CD4-positive, alpha-beta T cell treated with Interleukin-15 for 4 hours (primary cell): ENCODE measurements around the gene MED19.
"Not testable (repeated sequence)": the region's sequence is repeated elsewhere in the genome, so short reads cannot be mapped to it uniquely, and the experiment has no call there.

Experiments used
- DNase-seq: peaks from one replicate; pipeline ENCODE4 v3.0.0-alpha.2; 2020; ENCODE audit warnings: low spot score

Gene MED19

DNA sequence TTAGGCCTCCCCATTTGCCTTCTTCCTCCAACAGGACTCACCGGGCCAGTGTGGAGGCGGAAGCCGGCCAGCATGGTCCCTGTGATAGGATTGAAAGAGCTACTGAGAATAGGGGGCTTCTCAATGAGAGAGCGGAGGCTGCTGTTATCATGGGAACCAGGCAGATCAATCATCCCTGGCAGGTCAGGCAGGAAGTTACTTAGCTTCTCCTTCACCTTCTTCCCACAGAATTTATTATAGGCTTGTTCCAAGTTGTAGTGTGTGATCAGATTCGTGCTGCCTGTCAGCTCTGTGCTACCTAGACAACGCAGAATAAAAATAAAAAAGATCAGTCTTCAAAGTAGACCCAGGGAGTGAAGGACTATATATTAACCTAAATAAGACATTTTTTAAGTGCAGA is 7.1 kb downstream of the MED19 start:
- DNase-seq = no peak

- DNase-seq = no peak
These were observed 8.7 kb downstream of the MED19 start for GRCh38 chr11:57703341-57703740.

- no peak for DNase-seq
These were observed 11.6 kb downstream of the MED19 start for GRCh38 chr11:57700425-57700824.

- DNase-seq = no peak
These were observed 12.2 kb downstream of the MED19 start for GRCh38 chr11:57699813-57700212.

- DNase-seq = no peak
These were observed 13.1 kb downstream of the MED19 start for GRCh38 chr11:57698843-57699365.

GRCh38 chr11:57690474-57690873 is 21.5 kb downstream of the MED19 start:
- DNase-seq = not testable (repeated sequence)

DNA sequence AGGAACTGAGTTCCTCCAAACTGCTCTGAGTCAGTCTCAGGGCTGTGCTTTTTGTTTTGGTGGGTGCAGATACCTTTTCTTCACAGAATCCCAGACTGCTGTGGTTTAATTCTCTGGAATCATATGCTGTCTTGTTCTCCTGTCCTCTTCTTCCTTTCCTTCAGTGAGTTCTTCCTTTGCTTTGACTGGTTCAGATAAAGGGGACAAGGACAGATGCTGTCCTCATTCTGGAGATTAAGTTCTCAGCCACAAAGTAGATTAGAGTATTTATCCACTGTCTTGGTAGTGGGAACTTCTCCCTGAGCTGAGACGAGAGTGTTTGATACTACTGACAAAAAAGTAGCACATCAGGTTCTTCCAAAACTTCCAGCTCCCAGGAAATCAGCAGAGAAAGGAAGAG is 30.8 kb downstream of the MED19 start:
- no peak for DNase-seq

GRCh38 chr11:57680552-57680874 is 31.5 kb downstream of the MED19 start:
- DNase-seq = no peak

DNA sequence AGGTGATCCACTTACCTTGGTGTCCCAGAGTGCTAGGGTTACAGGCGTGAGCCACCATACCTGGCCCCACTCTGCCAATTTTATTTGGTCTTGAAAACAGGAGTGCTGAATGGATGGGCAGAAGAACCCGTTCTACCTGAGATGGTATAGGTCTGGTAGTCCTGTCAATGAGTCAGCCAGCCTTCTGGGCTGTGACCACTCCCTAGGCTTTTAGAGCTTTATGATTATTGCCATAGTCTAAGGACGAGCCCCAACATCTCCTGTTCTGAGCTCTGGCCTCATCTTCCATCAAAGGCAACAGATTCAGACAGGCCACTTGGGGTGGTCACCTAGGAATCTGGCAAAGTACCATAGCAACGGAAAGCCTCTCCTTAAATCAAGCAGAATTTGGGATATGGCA is 32.6 kb downstream of the MED19 start:
- DNase-seq = no peak

DNA sequence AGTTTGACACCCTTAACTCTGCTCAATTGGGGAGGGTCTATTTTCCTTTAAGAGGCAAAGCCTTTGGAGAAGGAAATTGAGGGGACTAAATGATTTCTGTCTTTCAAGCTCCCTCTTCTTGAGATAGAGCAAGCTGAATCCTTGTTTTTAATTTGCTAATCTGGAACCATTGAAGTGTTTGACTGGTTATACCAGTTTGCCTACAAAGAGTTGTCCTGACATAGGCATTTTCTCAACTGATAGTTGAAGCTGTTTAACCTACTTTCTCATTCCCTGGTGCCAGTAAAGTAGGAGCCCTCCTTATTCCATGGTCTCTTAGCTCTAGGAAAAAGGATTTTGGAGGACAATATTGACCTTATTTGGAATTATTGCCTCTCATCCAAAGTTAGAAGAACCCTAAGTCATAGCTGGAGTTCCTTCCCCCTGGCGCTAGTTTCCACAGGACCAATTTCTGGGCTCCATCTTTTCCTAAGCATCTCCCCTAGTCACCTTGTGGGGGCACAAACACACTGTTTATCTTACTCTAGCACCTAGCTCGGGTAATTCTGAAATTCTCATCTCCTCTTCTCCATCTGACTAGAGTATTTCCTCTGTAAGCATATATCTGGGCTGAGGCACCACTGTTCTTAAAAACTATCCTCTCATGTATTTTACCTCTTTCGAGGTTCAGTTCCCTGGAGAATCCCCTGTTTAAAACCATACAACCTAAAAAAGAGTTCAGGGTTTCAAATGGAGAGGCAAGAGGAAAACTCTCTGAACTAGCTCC is 36.7 kb downstream of the MED19 start:
- DNase-seq = no peak

DNA sequence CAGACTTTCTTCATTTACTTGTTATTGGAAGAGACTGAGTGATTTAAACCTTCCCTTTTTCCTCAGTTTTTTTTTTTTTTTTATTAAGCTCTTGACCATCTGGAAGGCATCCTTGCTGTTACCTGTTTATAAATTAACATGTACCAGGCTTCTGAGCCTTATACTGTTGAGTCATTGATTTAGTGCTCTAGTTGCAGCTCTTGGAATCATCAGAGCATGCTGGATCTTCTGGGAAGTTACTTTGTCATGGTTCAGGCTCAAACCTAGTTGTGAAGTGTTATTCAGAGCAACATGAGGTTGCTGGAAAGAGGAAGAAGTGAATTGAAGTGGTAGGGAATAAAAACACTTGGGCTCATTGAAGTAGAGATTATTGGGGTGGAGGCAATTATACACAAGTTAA is 37.8 kb downstream of the MED19 start:
- DNase-seq = no peak

- peak; percentile 16 for DNase-seq
These were observed 43.6 kb downstream of the MED19 start for GRCh38 chr11:57668434-57668782.

DNA sequence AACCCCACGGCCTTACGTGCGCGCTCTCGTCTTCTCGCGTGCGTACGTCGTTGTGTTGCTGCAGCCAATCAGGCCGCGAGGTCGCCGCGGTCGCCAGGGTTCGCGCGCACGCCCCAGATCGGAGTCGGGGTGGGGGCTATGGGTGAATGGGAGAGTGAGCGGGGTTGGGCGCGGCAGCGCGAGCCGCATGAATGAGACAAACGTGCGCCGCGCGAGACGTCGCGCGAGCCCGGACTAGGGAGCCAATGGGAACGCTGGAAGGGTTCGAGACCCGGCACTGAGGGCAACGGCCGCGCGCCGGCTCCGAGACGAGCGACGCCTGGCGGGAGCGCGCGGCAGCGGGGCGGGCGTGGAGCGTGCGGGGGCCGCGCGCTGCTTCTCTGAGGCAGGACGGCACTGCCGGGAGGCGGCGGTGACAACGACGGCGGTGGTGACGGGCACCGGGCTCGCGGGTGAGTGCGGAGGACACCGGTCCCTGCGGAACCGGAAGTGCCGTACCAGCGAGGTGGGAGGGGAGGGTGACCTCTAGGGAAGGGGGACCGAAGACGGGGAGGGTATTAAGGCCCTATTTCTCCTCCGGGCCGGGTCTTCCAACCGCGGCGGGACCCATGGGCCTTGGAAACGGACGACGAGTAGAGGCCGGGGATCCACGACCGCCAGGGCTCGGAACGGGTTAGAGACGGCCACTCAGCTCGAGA is 44.1 kb downstream of the MED19 start, which contains the start of gene ZDHHC5:
Gene ZDHHC5 (plus strand): TSS at position 379 of the 698 bp plus-strand sequence. CDS start 4,977 bp downstream, outside the sequence.
- DNase-seq = peak; percentile 100

GRCh38 chr11:57667117-57667735 is 44.8 kb downstream of the MED19 start:
- DNase-seq = peak; percentile 96

DNA sequence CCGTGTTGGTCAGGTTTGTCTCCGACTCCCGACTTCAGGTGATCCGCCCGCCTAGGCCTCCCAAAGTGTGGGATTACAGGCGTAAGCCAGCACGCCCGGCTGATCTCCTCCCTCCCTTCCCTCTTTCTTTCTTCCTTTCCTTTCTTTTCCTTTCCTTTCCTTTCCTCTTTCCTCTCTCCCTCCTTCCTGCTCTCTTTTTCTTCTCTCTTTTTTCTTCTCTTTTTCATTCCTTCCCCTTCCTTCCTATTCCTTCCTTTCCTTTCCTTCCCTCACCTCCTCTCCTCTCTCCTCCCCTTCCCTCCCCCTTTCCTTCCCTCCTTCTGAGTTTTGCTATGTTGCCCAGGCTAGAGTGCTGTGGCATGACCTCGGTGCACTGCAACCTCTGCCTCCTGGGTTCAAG is 48.0 kb downstream of the MED19 start:
- DNase-seq = no peak

GRCh38 chr11:57662893-57663292 is 49.1 kb downstream of the MED19 start:
- DNase-seq = no peak

- no peak for DNase-seq
These were observed 52.3 kb downstream of the MED19 start for GRCh38 chr11:57659669-57660068.

DNA sequence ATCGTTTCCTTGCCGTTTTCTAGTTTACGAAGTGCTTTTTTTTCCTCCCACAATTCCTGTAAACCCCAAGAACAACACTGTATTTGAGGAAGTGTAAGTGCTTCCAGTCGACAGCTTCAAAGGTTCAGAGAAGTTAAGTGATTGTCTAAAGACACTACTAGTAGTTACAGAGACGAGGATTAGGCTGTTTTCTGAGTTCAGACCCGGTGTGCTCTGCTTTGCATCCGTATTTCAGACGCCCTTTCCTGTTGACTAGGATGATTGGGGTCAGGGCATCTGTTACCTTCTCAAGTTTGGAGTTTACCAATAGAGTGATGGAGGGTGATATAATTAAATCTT is 54.0 kb downstream of the MED19 start:
- no peak for DNase-seq

GRCh38 chr11:57657194-57658022 is 54.6 kb downstream of the MED19 start, which contains the start of gene CLP1:
TSS of gene CLP1 (plus strand) at chr11:57657762. CDS start at chr11:57659477, 1,715 bp downstream.
- DNase-seq = peak; percentile 98

- no peak for DNase-seq
These were observed 55.2 kb downstream of the MED19 start for GRCh38 chr11:57656885-57657193.
